Loucy (cell line): ENCODE measurements around the gene UCMA.

Experiments used
- CTCF ChIP-seq: fragments of 200-600 bp; sonication (generic); conservative IDR thresholded peaks from 2 replicates; pipeline ENCODE4 v1.5.1; 2014; ENCODE audit warnings: mild to moderate bottlenecking, antibody characterized with exemption, low read length
- EZH2phosphoT487 ChIP-seq: fragments of 200-600 bp; IDR thresholded peaks from 2 replicates; pipeline ENCODE4 v1.6.1; 2018; ENCODE audit warnings: antibody characterized with exemption, mild to moderate bottlenecking, moderate library complexity, borderline replicate concordance

GRCh38 chr10:13247246-13247645, 13.1 kb upstream of the UCMA start:
- TF ChIP-seq CTCF (no peak), EZH2phosphoT487 (no peak)
